Astrocyte (in vitro differentiated cells and primary cell): ENCODE data around the gene SALL4. TPM values are rescaled to one million over a fixed set of nuclear protein-coding genes. Genes with fewer than 3 reads are reported as not detected.

Experiments
- DNase-seq: peaks from one replicate; pipeline ENCODE4 v3.0.0-alpha.2; 2010; ENCODE audit warnings: low read depth
- FAIRE-seq: peaks from 2 replicates; lab custom pipeline; 2011; peaks lifted over from hg19 to GRCh38; lab: Jason Lieb, UNC
- H2AFZ ChIP-seq: 2 replicates; pipeline ENCODE4 v1.6.0; 2012; ENCODE audit warnings: low read depth, low read length, inconsistent platforms
- H3K27ac ChIP-seq: 2 replicates; pipeline ENCODE4 v1.5.1; 2011; ENCODE audit warnings: low read depth, low read length, inconsistent platforms
- H3K27me3 ChIP-seq: 2 replicates; pipeline ENCODE4 v1.6.0; 2011; ENCODE audit warnings: low read length, inconsistent platforms; ENCODE audit not compliant: insufficient read depth
- H3K36me3 ChIP-seq: 2 replicates; pipeline ENCODE4 v1.5.1; 2011; ENCODE audit warnings: low read length, inconsistent platforms; ENCODE audit not compliant: insufficient read depth
- H3K4me1 ChIP-seq: 2 replicates; pipeline ENCODE4 v1.5.1; 2011; ENCODE audit warnings: low read length, inconsistent platforms; ENCODE audit not compliant: insufficient read depth
- H3K4me2 ChIP-seq: 2 replicates; pipeline ENCODE4 v1.6.0; 2012; ENCODE audit warnings: low read length, inconsistent platforms
- H3K4me3 ChIP-seq: 2 replicates; pipeline ENCODE4 v1.5.1; 2011; ENCODE audit warnings: low read depth, mild to moderate bottlenecking, low read length, inconsistent platforms; ENCODE audit not compliant: insufficient read depth
- H3K79me2 ChIP-seq: 2 replicates; pipeline ENCODE4 v1.6.0; 2012; ENCODE audit warnings: mild to moderate bottlenecking, low read length, inconsistent platforms; ENCODE audit not compliant: insufficient read depth
- H3K9ac ChIP-seq: 2 replicates; pipeline ENCODE4 v1.6.0; 2012; ENCODE audit warnings: mild to moderate bottlenecking, low read length, inconsistent platforms
- H3K9me3 ChIP-seq: 2 replicates; pipeline ENCODE4 v1.5.1; 2012; ENCODE audit warnings: low read depth, mild to moderate bottlenecking, low read length, inconsistent platforms; ENCODE audit not compliant: insufficient read depth
- H4K20me1 ChIP-seq: 2 replicates; pipeline ENCODE4 v1.6.0; 2012; ENCODE audit warnings: low read length, inconsistent platforms; ENCODE audit not compliant: insufficient read depth
- H3K27ac Mint-ChIP-seq: one replicate; pipeline ENCODE4 v1.8.0; 2021; ENCODE audit warnings: mild to moderate bottlenecking, mixed read lengths; ENCODE audit not compliant: unreplicated experiment
- H3K27me3 Mint-ChIP-seq: one replicate; pipeline ENCODE4 v1.8.0; 2021; ENCODE audit warnings: low read depth, mixed read lengths; ENCODE audit not compliant: unreplicated experiment
- H3K36me3 Mint-ChIP-seq: one replicate; pipeline ENCODE4 v1.8.0; 2021; ENCODE audit warnings: low read depth, mixed read lengths; ENCODE audit not compliant: unreplicated experiment
- H3K4me1 Mint-ChIP-seq: one replicate; pipeline ENCODE4 v1.8.0; 2021; ENCODE audit warnings: low read depth, mixed read lengths; ENCODE audit not compliant: unreplicated experiment
- H3K4me3 Mint-ChIP-seq: one replicate; pipeline ENCODE4 v1.8.0; 2021; ENCODE audit warnings: mild to moderate bottlenecking, moderate library complexity, mixed read lengths; ENCODE audit not compliant: unreplicated experiment
- H3K9me3 Mint-ChIP-seq: one replicate; pipeline ENCODE4 v1.8.0; 2021; ENCODE audit warnings: mild to moderate bottlenecking, mixed read lengths; ENCODE audit not compliant: unreplicated experiment
- EZH2 ChIP-seq: IDR thresholded peaks from 2 replicates; pipeline ENCODE4 v1.6.1; 2012; ENCODE audit warnings: mild to moderate bottlenecking, low read length, inconsistent platforms; ENCODE audit not compliant: insufficient read depth
- total RNA-seq: library from RNA; stranded (reverse); gene quantifications from 2 replicates; pipeline ENCODE4 v1.2.1, GENCODE V29; 2021
- TF ChIP-seq, protein P1 (sequence below): IDR thresholded peaks from 2 replicates; pipeline ENCODE4 v1.5.1; 2011; ENCODE audit warnings: low read depth, mild to moderate bottlenecking, inconsistent platforms, low read length, moderate library complexity; ENCODE audit not compliant: insufficient read depth

Gene SALL4
- total RNA-seq, 1 donor from 2014 or later, result 21.7 TPM

DNA sequence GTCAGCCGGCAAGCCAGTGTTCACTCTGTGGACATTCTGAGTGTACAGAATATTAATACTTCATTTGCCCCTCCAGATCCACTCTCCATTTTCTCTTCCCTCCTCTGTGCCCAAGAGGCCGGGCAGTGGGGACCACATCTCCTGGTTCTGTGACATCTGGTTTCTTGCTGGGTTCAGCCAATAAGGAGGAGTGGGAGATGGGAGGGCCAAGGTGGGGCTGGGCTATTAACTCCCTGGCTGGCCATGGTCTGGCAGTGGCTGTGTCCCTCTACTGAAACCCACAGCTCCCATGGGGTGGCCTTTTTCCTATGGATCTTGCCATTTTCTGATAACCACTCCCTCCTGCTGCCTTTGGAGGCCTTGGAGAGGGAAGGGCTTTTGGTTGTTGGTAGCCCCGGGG, 30.0 kb upstream of the SALL4 start:
- Histone ChIP-seq H3K79me2 (no peaks in the 10 kb centered on the region), H3K4me1 (no peaks in the 10 kb centered on the region), H3K27ac (no peak overlapping the region), H3K4me2 (no peak overlapping the region), H3K36me3 (no peaks in the 10 kb centered on the region), H3K27me3 (no peaks in the 10 kb centered on the region), H4K20me1 (no peaks in the 10 kb centered on the region), H3K4me3 (no peak overlapping the region), H2AFZ (no peak overlapping the region), H3K9me3 (no peaks in the 10 kb centered on the region), H3K9ac (no peak overlapping the region)
- DNase-seq (no peak), FAIRE-seq (no peak)
- no peaks in the 10 kb centered on the region for H3K36me3 Mint-ChIP-seq
- TF ChIP-seq EZH2, result no peak
- TF ChIP-seq, protein P1, sequence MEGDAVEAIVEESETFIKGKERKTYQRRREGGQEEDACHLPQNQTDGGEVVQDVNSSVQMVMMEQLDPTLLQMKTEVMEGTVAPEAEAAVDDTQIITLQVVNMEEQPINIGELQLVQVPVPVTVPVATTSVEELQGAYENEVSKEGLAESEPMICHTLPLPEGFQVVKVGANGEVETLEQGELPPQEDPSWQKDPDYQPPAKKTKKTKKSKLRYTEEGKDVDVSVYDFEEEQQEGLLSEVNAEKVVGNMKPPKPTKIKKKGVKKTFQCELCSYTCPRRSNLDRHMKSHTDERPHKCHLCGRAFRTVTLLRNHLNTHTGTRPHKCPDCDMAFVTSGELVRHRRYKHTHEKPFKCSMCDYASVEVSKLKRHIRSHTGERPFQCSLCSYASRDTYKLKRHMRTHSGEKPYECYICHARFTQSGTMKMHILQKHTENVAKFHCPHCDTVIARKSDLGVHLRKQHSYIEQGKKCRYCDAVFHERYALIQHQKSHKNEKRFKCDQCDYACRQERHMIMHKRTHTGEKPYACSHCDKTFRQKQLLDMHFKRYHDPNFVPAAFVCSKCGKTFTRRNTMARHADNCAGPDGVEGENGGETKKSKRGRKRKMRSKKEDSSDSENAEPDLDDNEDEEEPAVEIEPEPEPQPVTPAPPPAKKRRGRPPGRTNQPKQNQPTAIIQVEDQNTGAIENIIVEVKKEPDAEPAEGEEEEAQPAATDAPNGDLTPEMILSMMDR, result no peak
- no peak overlapping the region for H3K27ac Mint-ChIP-seq
- no peaks in the 10 kb centered on the region for H3K9me3 Mint-ChIP-seq
- no peaks in the 10 kb centered on the region for H3K4me1 Mint-ChIP-seq
- H3K27me3 Mint-ChIP-seq, result peaks cover 13% of the 10 kb centered on the region
- no peak overlapping the region for H3K4me3 Mint-ChIP-seq

DNA sequence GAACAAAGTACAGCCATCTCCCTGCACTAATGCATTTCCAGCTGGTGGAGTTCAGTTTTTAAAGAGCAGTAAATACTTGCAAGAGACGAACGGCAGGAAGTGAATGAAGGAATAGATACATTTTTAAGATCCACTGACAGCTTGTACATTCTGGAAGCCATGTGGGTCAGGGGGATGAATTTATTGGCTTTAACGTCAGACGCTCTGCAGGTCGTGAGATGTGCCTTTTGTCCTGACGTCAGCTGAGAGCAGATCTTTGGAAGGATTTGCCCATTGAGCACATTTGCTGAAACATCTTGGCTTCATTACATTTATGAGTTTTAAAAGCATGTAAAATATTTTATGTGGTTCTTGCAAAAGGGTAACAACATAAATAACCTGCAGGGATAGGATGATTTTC, 29.5 kb upstream of the SALL4 start:
- no peak overlapping the region for H3K9ac ChIP-seq
- no peaks in the 10 kb centered on the region for H3K9me3 ChIP-seq
- Mint-ChIP-seq H3K4me3 (no peak overlapping the region), H3K4me1 (no peaks in the 10 kb centered on the region), H3K9me3 (no peaks in the 10 kb centered on the region), H3K27me3 (peaks cover 16% of the 10 kb centered on the region), H3K27ac (no peak overlapping the region), H3K36me3 (no peaks in the 10 kb centered on the region)
- H3K27me3 ChIP-seq, result no peaks in the 10 kb centered on the region
- no peak overlapping the region for H3K4me3 ChIP-seq
- H2AFZ ChIP-seq, result no peak overlapping the region
- H3K36me3 ChIP-seq, result no peaks in the 10 kb centered on the region
- no peaks in the 10 kb centered on the region for H3K4me1 ChIP-seq
- H3K27ac ChIP-seq, result no peak overlapping the region
- DNase-seq, result no peak
- no peak overlapping the region for H3K4me2 ChIP-seq
- no peaks in the 10 kb centered on the region for H3K79me2 ChIP-seq
- H4K20me1 ChIP-seq, result no peaks in the 10 kb centered on the region
- no peak for FAIRE-seq
- TF ChIP-seq, protein P1, result no peak
- TF ChIP-seq EZH2, result no peak

DNA sequence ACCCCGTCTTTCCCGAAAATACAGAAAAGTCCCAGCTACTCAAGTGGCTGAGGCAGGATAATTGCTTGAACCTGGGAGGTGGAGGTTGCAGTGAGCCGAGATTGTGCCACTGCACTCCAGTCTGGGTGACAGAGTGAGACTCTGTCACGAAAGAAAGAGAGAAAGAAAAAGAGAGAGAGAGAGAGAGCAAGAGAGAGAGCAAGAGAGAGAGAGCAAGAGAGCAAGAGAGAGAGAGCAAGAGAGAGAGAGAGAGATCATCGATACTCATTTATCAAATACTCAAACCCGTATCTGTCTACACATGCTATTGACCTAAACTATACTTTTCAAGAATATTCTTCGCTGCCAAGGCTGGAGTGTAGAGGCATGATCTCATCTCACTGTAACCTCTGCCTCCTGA, 28.2 kb upstream of the SALL4 start:
- TF ChIP-seq, protein P1, result no peak
- no peak for TF ChIP-seq EZH2
- Histone ChIP-seq H3K9ac (no peak overlapping the region), H3K36me3 (no peaks in the 10 kb centered on the region), H2AFZ (no peak overlapping the region), H3K4me1 (no peaks in the 10 kb centered on the region), H3K4me3 (no peak overlapping the region), H3K27ac (no peak overlapping the region), H3K9me3 (no peaks in the 10 kb centered on the region), H3K4me2 (no peak overlapping the region), H4K20me1 (no peaks in the 10 kb centered on the region), H3K79me2 (no peaks in the 10 kb centered on the region), H3K27me3 (no peaks in the 10 kb centered on the region)
- Mint-ChIP-seq H3K9me3 (no peaks in the 10 kb centered on the region), H3K4me1 (no peaks in the 10 kb centered on the region), H3K4me3 (no peak overlapping the region), H3K36me3 (no peaks in the 10 kb centered on the region), H3K27me3 (peaks cover 14% of the 10 kb centered on the region), H3K27ac (no peak overlapping the region)
- DNase-seq (no peak), FAIRE-seq (no peak)
